HG03520 (cell line): ENCODE data around the gene FXYD5.

Experiments used
- ATAC-seq: cut with Tn5 transposase; IDR thresholded peaks from one replicate; pipeline ENCODE4 v1.9.1; 2021; ENCODE audit warnings: mild to moderate bottlenecking, moderate library complexity; ENCODE audit not compliant: unreplicated experiment

The FXYD5 gene

DNA sequence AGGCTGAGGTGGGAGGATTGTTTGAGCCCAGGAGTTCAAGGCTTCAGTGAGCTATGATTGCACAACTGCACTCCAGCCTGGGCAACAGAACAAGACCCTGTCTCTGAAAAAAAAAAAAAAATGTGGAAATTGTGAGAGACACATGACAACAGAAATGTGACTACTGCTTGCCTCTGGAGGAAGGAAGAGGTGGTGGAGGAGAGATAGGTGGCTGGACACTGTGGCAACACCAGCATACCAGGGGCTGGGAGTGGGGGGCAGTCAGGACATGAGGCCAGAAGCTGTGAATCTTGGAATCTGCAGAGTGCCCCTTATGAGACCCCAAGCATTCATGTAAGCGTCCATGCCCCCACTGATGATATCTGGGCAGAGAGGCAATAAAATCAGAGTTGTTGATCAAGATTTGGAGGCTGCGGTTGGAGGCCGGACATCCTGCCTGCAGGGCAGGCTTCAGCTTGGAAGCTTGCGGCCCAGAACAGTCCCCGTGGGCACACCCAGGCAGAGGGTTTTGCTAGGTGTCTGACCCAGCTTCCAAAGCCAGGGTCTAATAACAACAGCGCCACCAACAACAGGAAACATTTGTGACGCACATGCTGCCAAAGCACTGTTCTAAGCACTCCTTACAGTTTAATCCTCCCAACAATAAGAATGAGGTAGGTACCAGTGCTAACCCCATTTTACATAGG lies 57.2 kb downstream of the FXYD5 start:
- no peak for ATAC-seq

DNA sequence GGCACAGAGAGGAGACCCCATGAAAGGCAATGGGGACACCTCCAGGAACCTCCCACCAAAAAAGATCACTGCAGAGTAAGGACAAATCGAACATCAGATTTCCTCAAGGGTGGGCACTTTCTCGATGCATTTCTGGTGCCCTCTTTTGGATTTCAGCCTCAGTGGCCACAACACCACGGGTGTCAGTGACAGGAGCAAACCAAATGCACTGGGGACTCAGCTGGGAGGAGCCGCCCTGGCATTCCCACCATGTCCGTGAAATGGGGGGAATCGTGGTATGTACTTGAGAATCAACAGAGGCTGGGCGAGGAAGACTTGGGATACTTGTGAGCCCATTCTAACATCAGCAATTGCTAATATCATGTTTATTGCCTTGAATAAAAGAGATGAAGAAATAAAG lies 57.7 kb downstream of the FXYD5 start:
- no peak for ATAC-seq

DNA sequence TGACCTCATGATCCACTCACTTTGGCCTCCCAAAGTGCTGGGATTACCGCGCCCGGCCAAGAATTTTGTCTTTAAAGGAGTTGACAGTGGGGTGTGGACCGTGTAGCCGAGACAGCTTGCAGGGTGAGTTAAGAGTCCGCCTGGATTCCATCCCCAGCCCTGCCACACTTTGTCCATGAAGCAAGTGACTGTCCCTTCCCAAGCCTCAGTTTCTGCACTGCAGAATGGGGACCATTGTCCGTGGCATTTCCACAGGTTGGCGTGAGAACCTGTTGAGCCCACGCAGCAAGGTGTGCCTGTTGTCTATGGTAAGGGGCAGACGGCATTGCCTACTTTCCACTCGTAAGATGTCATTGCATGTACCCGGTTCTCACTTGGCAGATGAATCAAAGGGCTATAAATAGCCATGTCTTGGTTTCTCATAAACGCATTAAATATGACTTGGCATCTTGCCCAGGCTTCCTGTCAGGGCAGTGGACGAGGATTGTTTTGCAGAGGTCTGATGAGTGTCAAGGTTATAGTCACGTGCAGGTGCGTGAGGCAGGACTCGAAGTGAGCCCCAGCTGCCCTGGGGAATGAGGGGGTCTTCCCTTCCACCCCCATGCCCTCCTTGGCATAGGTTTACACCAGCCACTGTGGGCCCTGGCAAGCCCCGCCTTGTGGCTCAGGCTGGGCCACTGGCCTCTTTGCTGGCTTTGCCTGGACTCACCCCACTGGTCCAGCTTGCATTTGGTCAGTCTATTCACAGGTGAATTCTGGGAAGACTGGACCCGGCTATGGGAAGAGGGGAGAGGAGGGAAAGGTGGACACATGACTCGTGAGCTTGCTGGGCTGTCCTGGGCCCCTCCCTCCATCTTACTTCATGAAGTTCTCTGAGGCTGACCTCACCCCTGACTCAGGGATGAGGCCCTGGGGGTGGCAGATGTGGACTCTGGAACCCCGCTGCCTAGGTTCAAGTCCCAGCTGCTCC lies 59.4 kb downstream of the FXYD5 start:
- ATAC-seq, result no peak

DNA sequence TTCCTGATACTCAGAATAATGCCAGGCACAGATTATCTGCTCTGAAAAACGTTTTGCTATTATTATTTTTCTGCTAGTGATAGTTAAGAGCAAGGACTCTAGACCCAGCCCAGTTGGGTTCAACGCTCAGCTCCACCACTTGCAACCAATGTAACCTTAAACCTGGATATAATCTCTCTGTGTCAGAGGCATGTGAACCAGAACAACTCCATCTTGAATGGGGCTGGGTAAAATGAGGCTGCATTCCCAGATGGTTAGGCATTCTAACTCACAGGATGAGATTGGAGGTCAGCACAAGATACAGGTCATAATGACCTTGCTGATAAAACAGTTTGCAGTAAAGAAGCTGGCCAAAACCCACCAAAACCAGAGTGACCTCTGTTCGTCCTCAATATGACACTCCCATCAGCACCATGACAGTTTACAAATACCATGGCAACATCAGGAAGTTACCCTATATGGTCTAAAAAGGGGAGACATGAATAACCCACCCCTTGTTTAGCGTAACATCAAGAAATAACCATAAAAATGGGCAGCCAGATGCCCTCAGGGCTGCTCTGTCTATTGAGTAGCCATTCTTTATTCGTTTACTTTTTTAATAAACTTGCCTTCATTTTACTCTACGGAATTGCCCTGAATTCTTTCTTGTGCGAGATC lies 60.4 kb downstream of the FXYD5 start:
- no peak for ATAC-seq

DNA sequence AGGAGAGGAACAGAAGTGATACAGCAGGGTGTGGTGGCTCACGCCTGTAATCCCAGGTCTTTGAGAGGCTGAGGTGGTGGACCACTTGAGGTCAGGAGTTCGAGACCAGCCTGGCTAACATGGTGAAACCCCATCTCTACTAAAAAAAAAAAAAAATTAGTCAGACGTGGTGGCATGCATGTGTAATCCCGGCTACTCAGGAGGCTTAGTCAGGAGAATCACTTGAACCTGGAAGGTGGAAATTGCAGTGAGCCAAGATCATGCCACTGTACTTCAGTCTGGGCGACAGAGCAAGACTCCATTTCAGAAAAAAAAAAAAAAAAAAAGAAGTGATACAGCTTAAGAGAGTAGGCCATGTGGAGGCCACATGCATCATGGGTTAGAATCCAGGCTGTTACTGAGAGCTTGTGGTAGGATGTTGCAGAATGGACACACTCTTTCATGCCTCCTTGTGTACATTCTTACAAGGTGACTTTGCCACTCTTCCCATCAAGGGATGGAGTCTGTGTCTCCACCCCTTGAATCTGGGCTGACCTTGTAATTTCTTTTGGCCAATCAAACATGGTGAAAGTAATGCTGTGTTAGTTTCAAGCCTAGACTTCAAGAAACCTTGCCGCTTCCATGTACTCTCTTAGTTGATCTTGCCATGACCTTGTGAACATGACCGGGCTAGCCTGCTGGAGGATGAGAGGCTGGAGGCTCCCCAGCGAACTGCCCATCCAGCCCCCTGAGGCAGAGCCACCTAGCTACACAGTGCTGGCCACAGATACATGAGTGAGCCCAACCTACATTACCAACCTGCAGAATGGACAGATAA lies 61.7 kb downstream of the FXYD5 start:
- no peak for ATAC-seq

DNA sequence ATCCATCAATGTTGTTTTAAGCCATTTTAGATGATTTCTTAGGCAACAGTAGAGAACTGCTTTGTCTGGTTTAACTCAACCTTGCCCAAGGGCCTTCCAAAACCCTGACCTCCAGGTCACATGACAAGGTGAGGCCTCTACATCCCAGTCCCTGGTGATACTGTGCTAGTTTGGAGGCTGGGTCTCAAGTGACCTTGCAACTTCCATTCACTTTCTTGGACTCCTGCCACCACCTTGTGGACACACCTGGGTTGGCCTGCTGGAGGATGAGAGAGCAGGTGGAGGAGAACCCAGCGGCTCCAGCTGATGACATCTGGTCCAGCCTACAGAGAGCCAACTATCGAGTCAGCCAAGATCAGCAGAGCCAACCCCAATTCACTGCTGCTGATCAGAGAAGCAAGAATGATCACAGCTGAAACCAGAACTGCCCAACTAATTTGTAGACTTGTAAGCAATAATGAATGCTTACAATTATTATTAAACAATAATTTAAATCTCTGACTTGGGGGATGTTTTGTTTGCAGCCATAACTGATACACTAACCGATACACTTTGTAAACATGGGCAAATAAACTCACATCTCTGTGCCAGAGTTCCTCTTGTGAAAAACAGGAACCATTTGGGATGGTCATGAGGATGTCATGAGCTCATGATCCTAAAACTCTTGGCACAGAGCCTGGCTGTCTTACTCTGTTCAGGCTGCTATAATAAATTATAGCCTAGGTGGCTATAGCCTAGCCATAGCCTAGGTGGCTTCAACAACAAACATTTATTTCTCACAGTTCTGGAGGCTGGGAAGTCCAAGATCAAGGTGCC lies 62.5 kb downstream of the FXYD5 start:
- no peak for ATAC-seq

DNA sequence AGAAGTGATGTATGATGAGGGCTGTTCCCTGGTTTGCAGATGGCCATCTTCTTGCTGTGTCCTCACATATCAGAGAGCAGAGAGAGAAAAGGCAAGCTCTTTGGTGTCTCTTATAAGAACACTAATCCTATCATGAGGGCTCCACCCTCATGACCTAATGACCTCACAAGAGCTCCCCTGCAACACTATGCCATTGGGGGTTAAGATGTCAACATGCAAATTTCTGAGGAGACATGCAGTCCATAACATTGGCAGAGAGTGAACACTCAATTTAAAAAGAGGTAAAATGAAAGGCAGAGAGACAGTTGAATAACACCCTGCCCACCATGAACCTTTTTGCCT lies 63.1 kb downstream of the FXYD5 start:
- no peak for ATAC-seq

DNA sequence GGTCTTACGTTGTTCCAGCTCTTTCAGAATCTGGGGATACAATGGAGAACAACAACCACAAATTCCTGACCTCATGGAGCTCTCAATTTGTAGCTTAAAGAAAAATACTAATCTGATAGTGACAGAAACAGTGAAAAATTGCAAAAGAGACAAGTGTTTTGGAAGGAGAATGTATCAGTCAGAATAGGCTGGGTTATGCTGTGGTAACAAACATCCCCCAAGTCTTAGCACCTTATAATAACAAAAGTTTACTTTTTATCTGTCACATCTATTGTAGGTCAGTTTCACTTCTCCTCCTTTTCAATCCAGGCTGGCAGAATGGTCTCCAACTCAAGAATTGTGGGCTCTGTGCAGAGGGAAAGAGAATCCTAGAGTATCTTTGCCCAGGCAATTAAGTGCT lies 64.5 kb downstream of the FXYD5 start:
- ATAC-seq, result no peak
